NCI-H2196 treated with DMSO at 0.1 percent for 48 hours (cell line): Measurements from ENCODE around the gene PGM2.
A peak's percentile ranks its signal among the peaks of the same experiment; 100 is the strongest.
"Not testable (repeated sequence)": the region's sequence is repeated elsewhere in the genome, so short reads cannot be mapped to it uniquely, and the experiment has no call there.

ENCODE experiments used
- DNase-seq: peaks from one replicate; lab custom pipeline; 2025; ENCODE audit not compliant: unreplicated experiment; lab: John Stamatoyannopoulos, UW

Gene PGM2

DNA sequence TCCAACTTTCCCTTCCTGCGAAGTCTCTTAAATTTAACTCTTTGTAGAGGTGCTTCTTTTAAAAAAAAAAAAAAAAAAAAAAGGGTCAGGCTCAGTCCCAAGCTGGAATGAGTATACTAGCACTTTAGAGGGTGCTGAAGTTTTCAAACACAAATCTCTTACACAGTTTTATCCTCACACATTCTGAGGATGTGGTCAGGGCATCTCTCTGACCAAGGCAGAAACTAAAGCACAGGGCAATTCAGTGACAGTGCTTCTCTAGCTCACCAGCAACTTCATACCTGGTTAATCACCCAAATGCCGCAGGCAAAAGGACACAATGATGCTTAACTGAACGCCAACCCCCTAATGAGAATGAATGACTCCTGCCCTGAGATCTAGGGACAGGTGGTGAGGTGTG lies 9.8 kb upstream of the PGM2 start:
- DNase-seq: no peak

GRCh38 chr4:37818752-37819151 lies 7.7 kb upstream of the PGM2 start:
- DNase-seq: no peak

DNA sequence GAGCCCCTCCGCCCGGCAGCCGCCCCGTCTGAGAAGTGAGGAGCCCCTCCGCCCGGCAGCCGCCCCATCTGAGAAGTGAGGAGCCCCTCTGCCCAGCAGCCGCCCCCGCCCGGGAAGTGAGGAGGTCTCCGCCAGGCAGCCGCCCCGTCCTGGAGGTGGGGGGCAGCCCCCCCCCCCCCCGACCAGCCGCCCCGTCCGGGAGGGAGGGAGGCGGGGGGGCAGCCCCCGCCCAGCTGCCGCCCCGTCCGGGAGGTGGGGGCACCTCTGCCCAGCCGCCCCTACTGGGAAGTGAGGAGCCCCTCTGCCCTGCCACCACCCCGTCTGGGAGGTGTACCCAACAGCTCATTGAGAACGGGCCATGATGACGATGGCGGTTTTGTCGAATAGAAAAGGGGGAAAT lies 6.0 kb upstream of the PGM2 start:
- DNase-seq: not testable (repeated sequence)

DNA sequence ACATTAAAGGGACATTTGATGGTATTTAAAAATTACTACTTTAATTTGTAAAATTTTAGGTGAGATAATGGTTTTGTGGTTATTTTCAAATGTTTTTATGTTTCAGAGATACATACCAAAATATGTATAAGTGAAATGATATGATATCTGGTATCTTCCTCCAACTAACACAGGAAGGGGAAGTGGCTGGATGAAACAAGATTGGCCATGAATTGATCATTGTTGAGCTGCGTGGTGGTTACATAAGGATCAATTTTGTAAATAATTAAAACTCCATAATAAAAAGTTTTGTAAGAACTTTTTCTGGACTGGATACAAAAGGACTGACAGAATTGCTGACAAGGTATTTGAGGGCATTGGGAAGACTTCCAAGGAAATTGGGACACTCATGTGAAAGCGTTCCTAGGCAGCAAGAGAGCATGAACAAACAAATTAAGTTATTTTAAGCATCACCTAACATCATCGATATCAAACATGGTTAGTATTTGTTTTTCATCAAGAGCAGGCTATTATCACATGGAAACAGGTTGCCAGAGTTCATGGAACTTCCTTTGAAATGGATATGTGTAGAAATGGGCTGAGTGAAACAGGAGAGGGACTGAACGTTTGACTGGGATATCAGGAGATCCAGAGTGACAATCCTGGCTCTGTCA lies 4.4 kb upstream of the PGM2 start:
- DNase-seq: peak; percentile 52

DNA sequence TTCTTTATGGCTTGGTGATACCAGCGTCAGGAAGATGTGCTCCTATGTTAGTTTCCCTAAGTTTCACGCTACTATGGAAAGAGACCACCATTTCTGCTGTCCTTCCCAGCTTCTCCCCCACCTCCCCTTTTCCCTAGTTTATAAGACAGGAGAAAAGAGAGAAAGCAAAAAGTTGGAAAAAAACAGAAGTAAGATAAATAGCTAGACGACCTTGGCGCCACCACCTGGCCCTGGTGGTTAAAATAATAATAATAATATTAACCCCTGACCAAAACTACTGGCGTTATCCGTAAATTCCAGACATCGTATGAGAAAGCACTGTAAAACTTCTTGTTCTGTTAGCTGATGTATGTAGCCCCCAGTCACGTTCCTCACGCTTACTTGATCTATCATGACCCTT lies 985 bp upstream of the PGM2 start:
- not testable (repeated sequence) for DNase-seq

- DNase-seq: no peak
Observed at GRCh38 chr4:37825968-37826294, 555 bp upstream of the PGM2 start.

DNA sequence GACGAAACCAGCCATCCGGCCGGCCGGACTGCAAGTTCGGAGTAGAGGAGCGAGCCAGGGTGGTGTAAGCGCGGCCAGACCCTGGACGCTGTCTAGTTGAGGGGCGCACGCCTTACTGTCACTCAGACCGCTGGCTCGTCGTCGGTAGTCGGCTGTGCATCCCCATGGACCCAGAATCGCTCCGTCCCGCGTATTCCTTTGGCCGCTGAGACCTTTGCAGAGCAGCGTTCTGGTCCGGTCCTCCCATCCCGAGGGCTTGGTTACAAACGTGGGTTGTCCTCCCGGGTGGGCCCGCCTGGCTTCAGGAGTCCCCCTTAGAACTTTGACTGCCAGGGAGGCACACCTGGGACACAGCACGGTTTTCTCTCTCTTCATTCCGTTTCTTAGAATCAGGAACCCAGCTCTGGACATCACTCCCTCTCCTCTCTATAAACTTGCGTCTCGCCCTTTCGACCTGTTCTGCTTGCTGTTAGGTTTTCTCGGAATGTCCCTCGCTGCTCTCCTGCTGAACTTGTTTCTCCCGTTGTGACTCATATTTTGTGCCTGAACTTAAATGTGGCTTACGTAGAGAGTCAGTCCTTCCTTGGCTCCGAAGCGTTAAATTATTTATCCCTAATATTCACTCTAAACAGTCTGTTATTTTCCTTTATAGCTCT lies 672 bp downstream of the PGM2 start:
- DNase-seq: no peak

DNA sequence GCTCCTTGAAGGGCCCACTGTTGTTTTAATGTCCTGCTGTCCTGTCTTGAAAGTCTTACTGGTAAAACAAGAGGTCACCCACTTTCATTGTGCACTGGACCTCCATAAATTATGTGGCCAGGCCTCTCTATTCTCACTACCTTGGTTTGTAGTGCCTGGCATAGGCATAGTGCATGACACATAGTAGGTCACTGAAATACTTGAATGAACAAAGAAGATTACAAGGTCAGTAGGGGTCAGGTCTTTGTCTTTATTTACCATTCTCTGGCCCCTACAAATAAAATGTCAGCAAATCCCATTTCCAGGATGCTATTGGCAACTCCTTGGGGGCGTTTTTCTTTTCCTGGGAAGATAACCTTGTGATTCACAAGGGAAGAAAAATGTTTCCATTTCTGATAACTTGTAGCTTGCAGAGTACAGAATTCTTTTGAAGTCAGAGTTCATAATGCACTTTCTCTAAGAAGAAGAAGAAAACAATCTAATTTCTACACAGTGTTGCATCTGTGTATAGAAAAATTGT lies 1.4 kb downstream of the PGM2 start:
- no peak for DNase-seq

- no peak for DNase-seq
Observed at GRCh38 chr4:37828843-37829242, 2.4 kb downstream of the PGM2 start.

DNA sequence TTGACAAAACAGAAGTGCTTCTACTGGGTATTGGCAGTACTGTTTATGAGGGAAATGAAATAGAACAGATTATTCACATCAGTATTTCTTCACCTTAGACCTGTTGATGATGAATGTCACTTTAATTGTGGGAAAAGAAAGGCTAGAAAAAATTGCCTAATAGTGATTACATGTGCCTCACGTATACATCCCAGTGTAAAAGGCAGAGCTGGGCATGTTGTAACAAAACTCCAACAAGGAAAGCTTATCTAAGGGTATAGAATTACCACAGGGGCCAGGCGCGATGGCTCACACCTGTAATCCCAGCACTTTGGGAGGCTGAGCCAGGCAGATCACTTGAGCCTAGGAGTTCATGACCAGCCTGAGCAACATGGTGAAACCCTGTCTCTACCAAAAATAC lies 4.2 kb downstream of the PGM2 start:
- DNase-seq: no peak

DNA sequence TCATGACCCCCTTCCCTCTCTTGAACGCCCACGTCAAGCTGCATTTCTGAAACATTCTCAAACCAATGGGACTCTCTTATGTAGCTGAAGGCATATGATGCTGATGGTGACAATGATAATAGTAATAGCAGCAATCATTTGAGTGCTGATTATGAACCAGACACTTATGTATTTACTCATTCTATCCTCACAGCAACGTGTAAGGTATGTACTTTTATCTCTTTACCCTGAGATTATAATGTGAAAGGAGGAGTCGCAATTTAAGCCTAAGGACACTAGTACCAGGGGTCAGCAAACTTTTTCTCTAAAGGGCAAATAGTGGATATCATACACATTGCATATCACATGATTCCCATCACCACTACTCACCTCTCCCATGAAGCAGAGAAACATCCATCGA lies 8.5 kb downstream of the PGM2 start:
- no peak for DNase-seq

DNA sequence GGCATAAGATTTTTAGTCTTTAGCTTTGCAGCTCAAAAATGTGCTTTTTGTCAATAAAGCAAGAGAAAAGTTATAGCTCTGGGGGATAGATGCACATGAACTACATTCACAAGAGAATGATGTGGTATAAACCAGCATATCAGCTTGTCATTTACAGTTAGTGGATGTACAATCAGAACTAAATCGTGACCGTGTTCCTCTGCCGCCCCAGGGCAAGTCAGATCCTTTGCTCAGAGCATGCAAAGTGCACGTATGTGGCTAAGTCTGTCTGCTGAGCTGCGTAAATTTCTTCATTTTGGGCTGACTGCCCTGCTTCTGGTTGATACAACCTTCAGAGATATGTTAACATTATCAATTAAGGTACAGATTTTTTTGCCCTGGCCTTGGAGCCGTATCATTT lies 9.3 kb downstream of the PGM2 start:
- no peak for DNase-seq

DNA sequence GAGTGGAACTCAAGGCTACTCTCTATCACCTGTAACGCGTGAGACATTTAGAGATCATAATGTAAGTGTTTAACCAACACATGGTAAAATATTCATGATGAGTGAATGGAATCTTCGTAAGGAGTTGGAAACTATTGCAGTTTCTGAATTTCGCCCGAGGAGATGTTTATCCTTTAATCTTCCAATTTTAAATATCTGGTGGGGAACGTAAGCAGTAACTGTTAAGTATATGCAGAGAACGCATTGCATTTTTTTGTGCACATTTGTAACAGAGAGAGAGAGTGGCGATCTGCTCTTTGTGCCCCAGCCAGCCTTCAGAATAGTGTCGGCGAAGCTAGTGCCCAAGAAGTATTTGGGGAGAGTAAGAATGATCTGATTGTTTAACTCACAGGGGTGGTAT lies 9.8 kb downstream of the PGM2 start:
- no peak for DNase-seq

- no peak for DNase-seq
Observed at GRCh38 chr4:37836838-37837440, 10.5 kb downstream of the PGM2 start.

GRCh38 chr4:37837446-37837845 lies 11.0 kb downstream of the PGM2 start:
- DNase-seq: no peak

DNA sequence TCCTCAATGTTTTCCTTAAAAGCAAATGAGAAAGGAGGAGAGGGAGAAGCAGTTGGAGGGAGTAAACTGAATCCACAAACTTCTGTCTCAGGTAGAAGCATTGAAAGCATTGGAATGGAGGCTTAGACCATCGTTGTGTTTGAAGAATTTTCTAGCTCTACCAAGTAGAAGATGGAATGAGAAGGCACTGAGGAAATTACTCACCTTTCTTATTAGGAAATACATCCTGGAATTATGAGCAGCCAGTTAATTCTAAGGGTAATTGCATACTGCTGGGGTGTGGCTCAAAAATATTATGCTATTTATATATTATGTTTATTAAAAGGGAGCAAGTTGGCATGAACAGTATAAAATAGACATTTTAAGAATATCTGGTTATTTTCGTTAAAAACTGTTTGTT lies 12.9 kb downstream of the PGM2 start:
- DNase-seq: no peak

- DNase-seq: no peak
Observed at GRCh38 chr4:37844204-37844603, 17.7 kb downstream of the PGM2 start.

DNA sequence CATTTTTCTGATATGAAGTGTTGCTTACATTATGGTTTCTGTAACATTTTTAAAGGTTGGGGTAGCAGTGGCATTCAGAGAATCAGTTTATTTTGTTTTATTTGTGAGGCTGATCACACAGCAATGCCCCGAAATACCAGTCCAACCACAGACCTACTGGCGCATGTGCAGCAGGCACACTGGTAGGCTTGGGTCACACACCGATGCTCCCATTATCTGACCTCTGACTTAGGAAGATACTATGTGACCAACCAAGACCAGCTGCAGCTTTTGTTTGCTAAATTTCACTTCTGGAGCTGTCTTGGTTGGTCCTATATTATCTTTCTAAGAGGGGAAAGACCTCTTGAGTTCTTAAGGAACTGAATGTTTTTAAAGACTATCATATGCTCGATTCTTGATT lies 18.7 kb downstream of the PGM2 start:
- DNase-seq: no peak

GRCh38 chr4:37847311-37847884 lies 20.9 kb downstream of the PGM2 start:
- DNase-seq: no peak

DNA sequence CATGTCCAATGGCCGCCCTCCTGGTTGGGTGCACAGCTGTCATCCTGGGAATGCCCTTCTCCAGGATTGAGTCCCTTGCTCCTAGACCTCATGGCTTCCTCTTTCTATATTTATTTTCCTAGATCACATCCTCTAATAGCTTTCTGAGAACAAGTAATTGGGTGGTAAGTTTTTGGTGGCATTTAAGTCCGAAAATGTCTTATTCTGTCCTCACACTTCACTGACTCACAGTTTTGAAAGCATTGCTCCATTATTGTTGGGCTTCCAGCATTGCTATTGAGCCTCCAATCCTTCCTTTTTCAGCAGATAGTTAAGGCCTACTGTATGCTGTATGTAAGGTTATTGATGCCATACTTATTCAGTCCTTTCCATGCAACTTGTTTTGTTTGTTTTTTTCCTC lies 25.9 kb downstream of the PGM2 start:
- no peak for DNase-seq

DNA sequence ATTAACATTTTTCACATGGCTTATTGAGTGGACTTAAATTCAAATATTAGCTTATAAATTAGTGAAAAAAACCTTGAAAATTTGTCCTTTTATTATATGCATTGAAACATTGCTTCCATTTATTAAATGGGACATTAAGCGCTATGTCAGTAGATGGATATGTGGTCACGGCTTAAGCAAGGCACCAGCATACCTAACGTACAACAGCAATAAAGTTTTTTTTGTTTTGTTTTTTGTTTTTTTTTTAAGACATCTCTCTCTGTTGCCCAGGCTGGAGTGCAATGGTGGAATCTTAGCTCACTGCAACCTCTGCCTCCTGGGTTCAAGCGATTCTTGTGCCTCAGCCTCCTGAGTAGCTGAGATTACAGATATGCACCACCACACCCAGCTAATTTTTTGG lies 31.6 kb downstream of the PGM2 start:
- DNase-seq: no peak

GRCh38 chr4:37858872-37859271 lies 32.4 kb downstream of the PGM2 start:
- no peak for DNase-seq
